Heart right ventricle (tissue), 16 donors: ENCODE data around the gene TBC1D9. TPM values are rescaled to one million over a fixed set of nuclear protein-coding genes. Genes with fewer than 3 reads are reported as not detected.
A peak's percentile ranks its signal among the peaks of the same experiment; 100 is the strongest.

ENCODE experiments used
- ATAC-seq, 8 donors: fragments of 200-7000 bp; cut with Tn5 transposase; one replicate each; pipeline ENCODE4 v1.9.1; 2020; ENCODE audit warnings: mild to moderate bottlenecking in 8 of 8, moderate library complexity in 8 of 8, moderate number of reproducible peaks in 1 of 8
- DNase-seq, 2 donors: peaks; one replicate each; pipeline ENCODE4 v3.0.0-alpha.2; 2020
- H3K27ac ChIP-seq, 10 donors: fragments of 200-600 bp; sonication (generic) in 2 of 10; one replicate each; pipeline versions ENCODE4 v1.5.0 to v1.8.0; 2020 to 2022; ENCODE audit warnings: mild to moderate bottlenecking in 3 of 10
- H3K27me3 ChIP-seq, 7 donors: fragments of 200-600 bp; one replicate each; pipeline ENCODE4 v1.8.0; 2021 to 2022; ENCODE audit warnings: mild to moderate bottlenecking in 2 of 7
- H3K36me3 ChIP-seq, 9 donors: fragments of 200-600 bp; sonication (generic) in 1 of 9; one replicate each; pipeline versions ENCODE4 v1.5.0 to v1.8.0; 2020 to 2022; ENCODE audit warnings: mild to moderate bottlenecking in 2 of 9
- H3K4me1 ChIP-seq, 9 donors: fragments of 200-600 bp; sonication (generic) in 1 of 9; one replicate each; pipeline versions ENCODE4 v1.5.0 to v1.8.0; 2020 to 2022; ENCODE audit warnings: mild to moderate bottlenecking in 4 of 9
- H3K4me3 ChIP-seq, 10 donors: fragments of 200-600 bp; sonication (generic) in 2 of 10; one replicate each; pipeline versions ENCODE4 v1.5.0 to v1.8.0; 2020 to 2022; ENCODE audit warnings: mild to moderate bottlenecking in 7 of 10, moderate library complexity in 2 of 10
- H3K9me3 ChIP-seq, 11 donors: fragments of 200-600 bp in 10 of 11; sonication (generic) in 2 of 11; one replicate each; pipeline versions ENCODE4 v1.5.0 to v1.8.0; 2013 to 2022; ENCODE audit warnings: mild to moderate bottlenecking in 2 of 11, control low read depth in 1 of 11, moderate library complexity in 1 of 11
- CTCF ChIP-seq, 9 donors: fragments of 200-600 bp; sonication (generic) in 2 of 9; IDR thresholded peaks; one replicate each; pipeline versions ENCODE4 v1.5.0 to v1.8.0; 2021 to 2022; ENCODE audit warnings: antibody characterized with exemption in 9 of 9, mild to moderate bottlenecking in 5 of 9, moderate library complexity in 1 of 9
- WGBS, 2 donors: extraction: QIAGEN DNeasy Blood & Tissue Kit; methylation state at CpG; one replicate each; pipeline ENCODE4 v1.1.7; 2013; ENCODE audit warnings: inconsistent platforms in 1 of 2; 5-methylcytosine and 5-hydroxymethylcytosine counted together
- intact Hi-C, 10 donors: fragments of 100-400 bp; cut with DNase I; formaldehyde crosslinking; loops; one replicate each; pipeline versions ENCODE4 v1.11.1 to v1.14.2; 2022
- polyA plus RNA-seq, 2 donors: library from polyadenylated mRNA; stranded (reverse); fragments of 200-250 nt; gene quantifications; one replicate each; pipeline ENCODE4 v1.2.3, GENCODE V29; 2013
- total RNA-seq, 10 donors: library from RNA; stranded (reverse); fragmentation: NEBNext Ultra II Directional in 3 of 10; extraction: Animal tissue kit (Norgen Biotek cat#: 25700) in 3 of 10; gene quantifications; one replicate each; pipeline versions ENCODE4 v1.2.1 to v1.2.4, GENCODE V29; 2021 to 2023
- donor health status: Arrhythmogenic right ventricular cardiomyopathy.
- donor health status: ischemic (EF 13 %, LVEDD 7.1; RV severe dilation, severe dysfunction).
- donor health status: healthy with polysubstance abuse.
- donor health status: DM: no; HTN: yes; CAD: no.
- donor health status: DM: no; HTN: no; CAD: no.
- donor health status: ischemic (EF 25% LVEDD 6.9; RV normal size, moderate dysfunction).
- donor health status: ischemic (EF 25% LVEDD 5.7; RV mildly dilated, moderate dysfunction).
- donor health status: healthy.
- donor health status: DM: yes; HTN: yes; CAD: no.
- donor health status: Ischemic cardiomyopathy.
- donor health status: ischemic (EF 35%, LVEDD 5.7; RV mildly dilated, moderate dysfunction).
- donor health status: nonischemic (EF 11% LVEDD 7.7; RV severe dilation, severe dysfunction).
- donor health status: DM: yes; HTN: yes; CAD: no.
- donor health status: PGD.
- donor health status: ischemic (EF 29% LVEDD 5.4; RV normal size, mild dysfunction).
- donor health status: nonischemic (EF 23%, LVEDD 6.1; RV moderate dilation, normal function).

TBC1D9 gene
- total and polyA plus RNA-seq, 12 donors = 4.4 to 20.3 (median 14.4) TPM

GRCh38 chr4:140705625-140706275 lies 50.4 kb downstream of the TBC1D9 start:
- no peak overlapping the region for H3K4me3 ChIP-seq
- 89% methylated on average over 8 of the region's 8 CpGs for WGBS, 2 donors
- ATAC-seq (peak in 1 of 8 donors; percentile 18), DNase-seq (no peak)
- no peaks in the 10 kb centered on the region for H3K27me3 ChIP-seq
- H3K4me1 ChIP-seq = peaks cover 0 to 84% (median 36%) of the 10 kb centered on the region in 9 donors
- intact Hi-C loops = no loop called here
- H3K27ac ChIP-seq = peak overlapping the region in 1 of 10 donors; percentile 17
- no peak for TF ChIP-seq CTCF (IDR thresholded peaks at IDR 0.05)
- H3K36me3 ChIP-seq = peaks cover 0 to 8% (median 0%) of the 10 kb centered on the region in 9 donors
- H3K9me3 ChIP-seq = no peaks in the 10 kb centered on the region

- no peak overlapping the region for H3K27ac ChIP-seq
- ATAC-seq (no peak), DNase-seq (no peak)
- intact Hi-C loops = no loop called here
- H3K9me3 ChIP-seq = no peaks in the 10 kb centered on the region
- peaks cover 0 to 16% (median 0%) of the 10 kb centered on the region in 9 donors for H3K36me3 ChIP-seq
- no peaks in the 10 kb centered on the region for H3K27me3 ChIP-seq
- no peak for TF ChIP-seq CTCF (IDR thresholded peaks at IDR 0.05)
- H3K4me3 ChIP-seq = no peak overlapping the region
- 91 to 94% methylated on average over 2 of the region's 2 CpGs for WGBS, 2 donors
- H3K4me1 ChIP-seq = peaks cover 0 to 79% (median 31%) of the 10 kb centered on the region in 9 donors
These were observed 51.2 kb downstream of the TBC1D9 start for GRCh38 chr4:140704964-140705363.

GRCh38 chr4:140704392-140704960 lies 51.7 kb downstream of the TBC1D9 start:
- no peak for TF ChIP-seq CTCF (IDR thresholded peaks at IDR 0.05)
- Histone ChIP-seq H3K36me3 (peaks cover 0 to 21% (median 0%) of the 10 kb centered on the region in 9 donors), H3K9me3 (no peaks in the 10 kb centered on the region), H3K4me1 (peaks cover 0 to 74% (median 31%) of the 10 kb centered on the region in 9 donors), H3K27me3 (no peaks in the 10 kb centered on the region), H3K4me3 (no peak overlapping the region), H3K27ac (no peak overlapping the region)
- intact Hi-C loops = no loop called here
- WGBS, 2 donors = 95 to 100% methylated on average over 4 of the region's 4 CpGs
- DNase-seq (no peak), ATAC-seq (no peak)

GRCh38 chr4:140703463-140703862 lies 52.7 kb downstream of the TBC1D9 start:
- TF ChIP-seq CTCF (IDR thresholded peaks at IDR 0.05) = no peak
- Histone ChIP-seq H3K27ac (no peak overlapping the region), H3K4me1 (peaks cover 0 to 71% (median 31%) of the 10 kb centered on the region in 9 donors), H3K27me3 (no peaks in the 10 kb centered on the region), H3K9me3 (no peaks in the 10 kb centered on the region), H3K4me3 (no peak overlapping the region), H3K36me3 (peaks cover 0 to 27% (median 0%) of the 10 kb centered on the region in 9 donors)
- ATAC-seq (no peak), DNase-seq (no peak)
- WGBS, 2 donors = 81 to 93% methylated on average over 2 of the region's 2 CpGs
- intact Hi-C loops = no loop called here
